Sigmoid colon (tissue), 3 donors: Measurements from ENCODE around the gene GTF2A1L.
"Not testable (repeated sequence)": the region's sequence is repeated elsewhere in the genome, so short reads cannot be mapped to it uniquely, and the experiment has no call there.

ENCODE experiments used
- POLR2A ChIP-seq, 2 donors: fragments of 450-650 bp; IDR thresholded peaks; one replicate each; pipeline ENCODE4 v1.6.1; 2016; ENCODE audit warnings: antibody characterized with exemption in 2 of 2, mild to moderate bottlenecking in 2 of 2, moderate library complexity in 2 of 2
- TF ChIP-seq, protein P1 (sequence below), 4 experiments: fragments of 450-650 bp in 3 of 4; fragments of 200-600 bp in 1 of 4; IDR thresholded peaks; one replicate each; pipeline ENCODE4 v1.5.1; 2016 to 2019; ENCODE audit warnings: antibody characterized with exemption in 4 of 4, mild to moderate bottlenecking in 3 of 4, moderate library complexity in 2 of 4

DNA sequence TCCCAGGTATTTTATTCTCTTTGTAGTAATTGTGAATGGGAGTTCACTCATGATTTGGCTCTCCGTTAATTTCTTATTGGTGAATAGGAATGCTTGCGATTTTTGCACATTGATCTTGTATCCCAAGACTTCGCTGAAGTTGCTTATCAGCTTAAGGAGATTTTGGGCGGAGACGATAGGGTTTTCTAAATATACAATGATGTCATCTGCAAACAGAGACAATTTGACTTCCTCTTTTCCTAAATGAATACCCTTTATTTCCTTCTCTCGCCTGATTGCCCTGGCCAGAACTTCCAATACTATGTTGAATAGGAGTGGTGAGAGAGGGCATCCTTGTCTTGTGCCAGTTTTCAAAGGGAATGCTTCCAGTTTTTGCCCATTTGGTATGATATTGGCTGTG lies 86.0 kb downstream of the GTF2A1L start:
- TF ChIP-seq, protein P1, sequence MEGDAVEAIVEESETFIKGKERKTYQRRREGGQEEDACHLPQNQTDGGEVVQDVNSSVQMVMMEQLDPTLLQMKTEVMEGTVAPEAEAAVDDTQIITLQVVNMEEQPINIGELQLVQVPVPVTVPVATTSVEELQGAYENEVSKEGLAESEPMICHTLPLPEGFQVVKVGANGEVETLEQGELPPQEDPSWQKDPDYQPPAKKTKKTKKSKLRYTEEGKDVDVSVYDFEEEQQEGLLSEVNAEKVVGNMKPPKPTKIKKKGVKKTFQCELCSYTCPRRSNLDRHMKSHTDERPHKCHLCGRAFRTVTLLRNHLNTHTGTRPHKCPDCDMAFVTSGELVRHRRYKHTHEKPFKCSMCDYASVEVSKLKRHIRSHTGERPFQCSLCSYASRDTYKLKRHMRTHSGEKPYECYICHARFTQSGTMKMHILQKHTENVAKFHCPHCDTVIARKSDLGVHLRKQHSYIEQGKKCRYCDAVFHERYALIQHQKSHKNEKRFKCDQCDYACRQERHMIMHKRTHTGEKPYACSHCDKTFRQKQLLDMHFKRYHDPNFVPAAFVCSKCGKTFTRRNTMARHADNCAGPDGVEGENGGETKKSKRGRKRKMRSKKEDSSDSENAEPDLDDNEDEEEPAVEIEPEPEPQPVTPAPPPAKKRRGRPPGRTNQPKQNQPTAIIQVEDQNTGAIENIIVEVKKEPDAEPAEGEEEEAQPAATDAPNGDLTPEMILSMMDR (IDR thresholded peaks at IDR 0.05), result not testable (repeated sequence)
- not testable (repeated sequence) for TF ChIP-seq POLR2A (IDR thresholded peaks at IDR 0.05)
